Measurements from ENCODE around the gene MAP2K2.

Gene MAP2K2

GRCh38 chr19:4061683-4062418 is 62.1 kb downstream of the MAP2K2 start:
- FAIRE-seq (no peak), DNase-seq (ENCODE audit: insufficient read length, low spot score) (no peak)
- no peak for TF ChIP-seq CTCF (IDR thresholded peaks at IDR 0.05; ENCODE audit: insufficient read depth, missing control alignments)

GRCh38 chr19:4061178-4061682 is 62.7 kb downstream of the MAP2K2 start:
- TF ChIP-seq CTCF (IDR thresholded peaks at IDR 0.05; ENCODE audit: insufficient read depth, missing control alignments): no peak
- FAIRE-seq (no peak), DNase-seq (ENCODE audit: insufficient read length, low spot score) (no peak)

GRCh38 chr19:4060621-4061177 is 63.2 kb downstream of the MAP2K2 start:
- DNase-seq (ENCODE audit: insufficient read length, low spot score): no peak
- TF ChIP-seq CTCF (IDR thresholded peaks at IDR 0.05; ENCODE audit: insufficient read depth, missing control alignments): no peak
- no peak for FAIRE-seq

- FAIRE-seq (no peak), DNase-seq (ENCODE audit: insufficient read length, low spot score) (no peak)
- TF ChIP-seq CTCF (IDR thresholded peaks at IDR 0.05; ENCODE audit: insufficient read depth, missing control alignments): no peak
Observed at GRCh38 chr19:4059891-4060620, 63.9 kb downstream of the MAP2K2 start.

- no peak for FAIRE-seq
- no peak for DNase-seq (ENCODE audit: insufficient read length, low spot score)
- TF ChIP-seq CTCF (IDR thresholded peaks at IDR 0.05; ENCODE audit: insufficient read depth, missing control alignments): no peak
Observed at GRCh38 chr19:4059453-4059871, 64.5 kb downstream of the MAP2K2 start.

- DNase-seq (ENCODE audit: insufficient read length, low spot score): peak; percentile 96
- FAIRE-seq: no peak
- no peak for TF ChIP-seq CTCF (IDR thresholded peaks at IDR 0.05; ENCODE audit: insufficient read depth, missing control alignments)
Observed at GRCh38 chr19:4058693-4059452, 65.0 kb downstream of the MAP2K2 start.
